ENCODE data around the gene ZNF296. TPM values are rescaled to one million over a fixed set of nuclear protein-coding genes. Genes with fewer than 3 reads are reported as not detected.

The ZNF296 gene
- total RNA-seq, 1 donor = 0.27 TPM

GRCh38 chr19:45098521-45099466, 22.5 kb upstream of the ZNF296 start:
- H3K4me3 ChIP-seq (ENCODE audit: low read depth, low read length) = peak overlapping the region; percentile 44
- no peak for TF ChIP-seq CTCF (IDR thresholded peaks at IDR 0.05; ENCODE audit: insufficient read depth, low read length)
- peak; percentile 75 for DNase-seq (ENCODE audit: low read depth)

GRCh38 chr19:45097776-45098520, 21.7 kb upstream of the ZNF296 start:
- TF ChIP-seq CTCF (IDR thresholded peaks at IDR 0.05; ENCODE audit: insufficient read depth, low read length) = no peak
- DNase-seq (ENCODE audit: low read depth) = peak; percentile 86

GRCh38 chr19:45097450-45097775, 21.1 kb upstream of the ZNF296 start:
- no peak for DNase-seq (ENCODE audit: low read depth)
- H3K4me3 ChIP-seq (ENCODE audit: low read depth, low read length) = no peak overlapping the region
- no peak for TF ChIP-seq CTCF (IDR thresholded peaks at IDR 0.05; ENCODE audit: insufficient read depth, low read length)

More at GRCh38 chr19:45097776-45098520, 21.7 kb upstream of the ZNF296 start:
- peak overlapping the region; percentile 44 for H3K4me3 ChIP-seq (ENCODE audit: low read depth, low read length)

- DNase-seq (ENCODE audit: low read depth) = no peak
- no peak for TF ChIP-seq CTCF (IDR thresholded peaks at IDR 0.05; ENCODE audit: insufficient read depth, low read length)
- H3K4me3 ChIP-seq (ENCODE audit: low read depth, low read length) = no peak overlapping the region
Measured at GRCh38 chr19:45096700-45097099, 20.4 kb upstream of the ZNF296 start.

- no peak for DNase-seq (ENCODE audit: low read depth)
- TF ChIP-seq CTCF (IDR thresholded peaks at IDR 0.05; ENCODE audit: insufficient read depth, low read length) = no peak
- no peak overlapping the region for H3K4me3 ChIP-seq (ENCODE audit: low read depth, low read length)
Measured at GRCh38 chr19:45095496-45096413, 19.5 kb upstream of the ZNF296 start.

GRCh38 chr19:45094707-45095106, 18.4 kb upstream of the ZNF296 start:
- no peak for DNase-seq (ENCODE audit: low read depth)
- H3K4me3 ChIP-seq (ENCODE audit: low read depth, low read length) = peak overlapping the region; percentile 41
- no peak for TF ChIP-seq CTCF (IDR thresholded peaks at IDR 0.05; ENCODE audit: insufficient read depth, low read length)

Measured in fibroblast of the aortic adventitia (primary cell).